CD4-positive, CD25-positive, alpha-beta regulatory T cell (primary cell): ENCODE measurements around the gene DOK6. TPM values are rescaled to one million over a fixed set of nuclear protein-coding genes. Genes with fewer than 3 reads are reported as not detected.

Source experiments
- ATAC-seq, 2 donors: fragments of 150-1000 bp; cut with Tn5 transposase; one replicate each; pipeline ENCODE4 v1.10.0; 2021; ENCODE audit warnings: low read depth in 2 of 2, moderate number of reproducible peaks in 2 of 2, moderate library complexity in 1 of 2
- DNase-seq, 3 donors: peaks; one replicate each; pipeline versions ENCODE4 v3.0.0 to v3.0.0-alpha.2; 2012 to 2022; ENCODE audit warnings: mixed read lengths in 1 of 3
- H3K27ac ChIP-seq: one replicate; pipeline ENCODE4 v1.7.0; 2013; ENCODE audit warnings: mild to moderate bottlenecking, low read length; ENCODE audit not compliant: insufficient read depth, poor library complexity, severe bottlenecking
- H3K27me3 ChIP-seq: one replicate; pipeline ENCODE4 v1.7.0; 2013; ENCODE audit warnings: low read length; ENCODE audit not compliant: control insufficient read depth, insufficient read depth
- H3K36me3 ChIP-seq: one replicate; pipeline ENCODE4 v1.7.0; 2013; ENCODE audit warnings: mild to moderate bottlenecking, low read length, moderate library complexity; ENCODE audit not compliant: control insufficient read depth, insufficient read depth
- H3K4me1 ChIP-seq: 2 replicates; pipeline ENCODE4 v1.7.0; 2013; ENCODE audit warnings: mild to moderate bottlenecking, low read length; ENCODE audit not compliant: insufficient read depth, control insufficient read depth, poor library complexity, severe bottlenecking
- H3K4me3 ChIP-seq: one replicate; pipeline ENCODE4 v1.7.0; 2013; ENCODE audit warnings: low read depth, mild to moderate bottlenecking, low read length, moderate library complexity
- H3K9me3 ChIP-seq, 2 experiments: 1 replicate in 1 of 2; 2 replicates in 1 of 2; pipeline ENCODE4 v1.7.0; 2013; ENCODE audit warnings: low read length in 2 of 2, mild to moderate bottlenecking in 1 of 2, moderate library complexity in 1 of 2; ENCODE audit not compliant: control insufficient read depth in 2 of 2
- H3K27ac Mint-ChIP-seq, 3 donors: one replicate each; pipeline ENCODE4 v1.8.0; 2020 to 2022; ENCODE audit warnings: mild to moderate bottlenecking in 3 of 3, mixed read lengths in 3 of 3, moderate library complexity in 2 of 3
- H3K27me3 Mint-ChIP-seq: one replicate; pipeline ENCODE4 v1.8.0; 2022; ENCODE audit warnings: mild to moderate bottlenecking, mixed read lengths
- H3K36me3 Mint-ChIP-seq: one replicate; pipeline ENCODE4 v1.8.0; 2020; ENCODE audit warnings: mixed read lengths
- H3K4me1 Mint-ChIP-seq, 4 donors: one replicate each; pipeline ENCODE4 v1.8.0; 2020 to 2022; ENCODE audit warnings: mixed read lengths in 4 of 4, mild to moderate bottlenecking in 1 of 4
- H3K4me3 Mint-ChIP-seq, 4 donors: one replicate each; pipeline ENCODE4 v1.8.0; 2020 to 2022; ENCODE audit warnings: mild to moderate bottlenecking in 4 of 4, mixed read lengths in 4 of 4, moderate library complexity in 3 of 4
- H3K9me3 Mint-ChIP-seq, 7 donors: one replicate each; pipeline ENCODE4 v1.8.0; 2020 to 2022; ENCODE audit warnings: mixed read lengths in 7 of 7, mild to moderate bottlenecking in 3 of 7, moderate library complexity in 2 of 7
- polyA plus RNA-seq, 4 donors: library from polyadenylated mRNA; unstranded; fragments of 300-500 nt; fragmentation: Illumina TruSeq; gene quantifications; one replicate each; pipeline ENCODE4 v1.2.3, GENCODE V29; 2021
- total RNA-seq: library from RNA; stranded (reverse); gene quantifications from one replicate; pipeline ENCODE4 v1.2.3, GENCODE V29; 2022

The DOK6 gene
- total and polyA plus RNA-seq, 5 donors from 2014 or later, result 0.03 TPM; not detected in 4

GRCh38 chr18:69885841-69886531 is 485.3 kb downstream of the DOK6 start:
- Mint-ChIP-seq H3K4me1 (peaks cover 13 to 35% (median 26%) of the 10 kb centered on the region in 4 donors), H3K36me3 (peaks cover 16% of the 10 kb centered on the region), H3K9me3 (peaks cover 0 to 5% (median 0%) of the 10 kb centered on the region in 7 donors), H3K4me3 (peak overlapping the region; percentile 33 to 79 (median 64)), H3K27me3 (no peaks in the 10 kb centered on the region), H3K27ac (peak overlapping the region; percentile 66 to 90 (median 87))
- Histone ChIP-seq H3K4me3 (peak overlapping the region; percentile 53), H3K36me3 (peaks cover 4% of the 10 kb centered on the region), H3K27ac (no peak overlapping the region), H3K4me1 (peaks cover 8% of the 10 kb centered on the region), H3K9me3 (peaks cover 0 to 3% of the 10 kb centered on the region in 2 experiments), H3K27me3 (no peaks in the 10 kb centered on the region)
- ATAC-seq (peak; percentile 71 to 83), DNase-seq (peak in 1 of 3 donors; percentile 81)

GRCh38 chr18:69887256-69887655 is 486.6 kb downstream of the DOK6 start:
- ATAC-seq (no peak), DNase-seq (no peak)
- Mint-ChIP-seq H3K9me3 (peaks cover 0 to 9% (median 0%) of the 10 kb centered on the region in 7 donors), H3K4me1 (peaks cover 13 to 35% (median 26%) of the 10 kb centered on the region in 4 donors), H3K4me3 (peak overlapping the region in 1 of 4 donors; percentile 1), H3K36me3 (peaks cover 24% of the 10 kb centered on the region), H3K27me3 (no peaks in the 10 kb centered on the region), H3K27ac (peak overlapping the region in 1 of 3 donors; percentile 21)
- Histone ChIP-seq H3K36me3 (peaks cover 7% of the 10 kb centered on the region), H3K27ac (no peak overlapping the region), H3K9me3 (peaks cover 0 to 6% of the 10 kb centered on the region in 2 experiments), H3K27me3 (no peaks in the 10 kb centered on the region), H3K4me3 (no peak overlapping the region), H3K4me1 (peaks cover 8% of the 10 kb centered on the region)

GRCh38 chr18:69889009-69889408 is 488.3 kb downstream of the DOK6 start:
- DNase-seq (no peak), ATAC-seq (no peak)
- Mint-ChIP-seq H3K27ac (peak overlapping the region in 1 of 3 donors; percentile 65), H3K4me1 (peaks cover 18 to 38% (median 30%) of the 10 kb centered on the region in 4 donors), H3K27me3 (no peaks in the 10 kb centered on the region), H3K4me3 (no peak overlapping the region), H3K36me3 (peaks cover 37% of the 10 kb centered on the region), H3K9me3 (peaks cover 0 to 9% (median 0%) of the 10 kb centered on the region in 7 donors)
- H3K9me3 ChIP-seq, result peaks cover 0 to 6% of the 10 kb centered on the region in 2 experiments
- no peaks in the 10 kb centered on the region for H3K27me3 ChIP-seq
- H3K27ac ChIP-seq, result no peak overlapping the region
- H3K4me1 ChIP-seq, result peaks cover 8% of the 10 kb centered on the region
- peaks cover 7% of the 10 kb centered on the region for H3K36me3 ChIP-seq
- H3K4me3 ChIP-seq, result no peak overlapping the region

- Histone ChIP-seq H3K27me3 (no peaks in the 10 kb centered on the region), H3K4me3 (no peak overlapping the region), H3K9me3 (peaks cover 0 to 6% of the 10 kb centered on the region in 2 experiments), H3K4me1 (peaks cover 8% of the 10 kb centered on the region), H3K27ac (no peak overlapping the region), H3K36me3 (peaks cover 12% of the 10 kb centered on the region)
- Mint-ChIP-seq H3K4me3 (no peak overlapping the region), H3K27me3 (no peaks in the 10 kb centered on the region), H3K4me1 (peaks cover 13 to 31% (median 28%) of the 10 kb centered on the region in 4 donors), H3K36me3 (peaks cover 38% of the 10 kb centered on the region), H3K9me3 (peaks cover 0 to 9% (median 0%) of the 10 kb centered on the region in 7 donors), H3K27ac (no peak overlapping the region)
- ATAC-seq (no peak), DNase-seq (no peak)
Observed at GRCh38 chr18:69890558-69890957, 489.9 kb downstream of the DOK6 start.

GRCh38 chr18:69894467-69894866 is 493.8 kb downstream of the DOK6 start:
- Histone ChIP-seq H3K4me3 (no peak overlapping the region), H3K4me1 (peaks cover 16% of the 10 kb centered on the region), H3K27ac (no peak overlapping the region), H3K9me3 (peaks cover 0 to 6% of the 10 kb centered on the region in 2 experiments), H3K36me3 (peaks cover 14% of the 10 kb centered on the region), H3K27me3 (no peaks in the 10 kb centered on the region)
- Mint-ChIP-seq H3K27me3 (no peaks in the 10 kb centered on the region), H3K36me3 (peaks cover 43% of the 10 kb centered on the region), H3K4me1 (peaks cover 30 to 42% (median 41%) of the 10 kb centered on the region in 4 donors), H3K4me3 (no peak overlapping the region), H3K27ac (peak overlapping the region in 1 of 3 donors; percentile 14), H3K9me3 (peaks cover 0 to 9% (median 0%) of the 10 kb centered on the region in 7 donors)
- no peak for ATAC-seq
- no peak for DNase-seq

GRCh38 chr18:69895066-69896047 is 494.7 kb downstream of the DOK6 start:
- no peak for ATAC-seq
- H3K4me3 Mint-ChIP-seq, result peak overlapping the region in 2 of 4 donors; percentile 8 to 90
- H3K36me3 Mint-ChIP-seq, result peaks cover 43% of the 10 kb centered on the region
- no peaks in the 10 kb centered on the region for H3K27me3 ChIP-seq
- H3K9me3 ChIP-seq, result peaks cover 0 to 6% of the 10 kb centered on the region in 2 experiments
- peak overlapping the region in 1 of 3 donors; percentile 81 for H3K27ac Mint-ChIP-seq
- peaks cover 14% of the 10 kb centered on the region for H3K36me3 ChIP-seq
- H3K4me1 ChIP-seq, result peaks cover 16% of the 10 kb centered on the region
- H3K27ac ChIP-seq, result no peak overlapping the region
- H3K4me3 ChIP-seq, result no peak overlapping the region
- peaks cover 27 to 48% (median 37%) of the 10 kb centered on the region in 4 donors for H3K4me1 Mint-ChIP-seq
- H3K9me3 Mint-ChIP-seq, result peaks cover 0 to 11% (median 0%) of the 10 kb centered on the region in 7 donors
- DNase-seq, result no peak
- H3K27me3 Mint-ChIP-seq, result no peaks in the 10 kb centered on the region

GRCh38 chr18:69897397-69898108 is 496.9 kb downstream of the DOK6 start:
- Histone ChIP-seq H3K27ac (no peak overlapping the region), H3K4me3 (peak overlapping the region; percentile 79), H3K9me3 (no peaks in the 10 kb centered on the region), H3K4me1 (peaks cover 16% of the 10 kb centered on the region), H3K36me3 (peaks cover 7% of the 10 kb centered on the region), H3K27me3 (no peaks in the 10 kb centered on the region)
- ATAC-seq (no peak), DNase-seq (peak in 1 of 3 donors; percentile 44)
- Mint-ChIP-seq H3K27ac (peak overlapping the region; percentile 80 to 88 (median 85)), H3K27me3 (no peaks in the 10 kb centered on the region), H3K9me3 (peaks cover 0 to 6% (median 0%) of the 10 kb centered on the region in 7 donors), H3K4me1 (peaks cover 27 to 47% (median 38%) of the 10 kb centered on the region in 4 donors), H3K36me3 (peaks cover 32% of the 10 kb centered on the region), H3K4me3 (peak overlapping the region; percentile 73 to 90 (median 87))
